ENCODE measurements around the gene USHBP1. TPM values are rescaled to one million over a fixed set of nuclear protein-coding genes. Genes with fewer than 3 reads are reported as not detected.

The USHBP1 gene
- total RNA-seq, 6 experiments from 2014 or later, result 0.81 to 3.6 (median 1.7) TPM

GRCh38 chr19:17209126-17210036 is 55.2 kb downstream of the USHBP1 start:
- intact Hi-C loops (cut with DNase I), result no loop called here
- ATAC-seq, result peak in 3 of 4 donors; percentile 7 to 29 (median 8)
- DNase-seq, result no peak
- Histone ChIP-seq H3K27ac (no peak overlapping the region), H3K9me3 (no peaks in the 10 kb centered on the region), H3K27me3 (no peaks in the 10 kb centered on the region), H3K36me3 (peaks cover 0 to 37% (median 2%) of the 10 kb centered on the region in 4 donors), H3K4me1 (peaks cover 0 to under 1% (median under 1%) of the 10 kb centered on the region in 4 donors), H3K4me3 (no peak overlapping the region)
- WGBS (ENCODE audit: insufficient coverage, low coverage, low lambda C conversion rate, missing lambda C conversion rate), result 76% methylated on average over 18 of the region's 28 CpGs
- TF ChIP-seq CTCF (IDR thresholded peaks at IDR 0.05) (no peak), POLR2A (IDR thresholded peaks at IDR 0.05) (no peak)

GRCh38 chr19:17206736-17207581 is 57.6 kb downstream of the USHBP1 start:
- no peak for TF ChIP-seq POLR2A (IDR thresholded peaks at IDR 0.05)
- no peak for TF ChIP-seq CTCF (IDR thresholded peaks at IDR 0.05)
- no peaks in the 10 kb centered on the region for H3K9me3 ChIP-seq
- no peak overlapping the region for H3K27ac ChIP-seq
- H3K27me3 ChIP-seq, result no peaks in the 10 kb centered on the region
- no peaks in the 10 kb centered on the region for H3K4me1 ChIP-seq
- H3K4me3 ChIP-seq, result no peak overlapping the region
- 83% methylated on average over 4 of the region's 25 CpGs for WGBS (ENCODE audit: insufficient coverage, low coverage, low lambda C conversion rate, missing lambda C conversion rate)
- DNase-seq (no peak), ATAC-seq (no peak)
- peaks cover 0 to 37% (median 3%) of the 10 kb centered on the region in 4 donors for H3K36me3 ChIP-seq
- intact Hi-C loops (cut with DNase I), result no loop called here

- DNase-seq (peak in 2 of 3 donors; percentile 73 to 75), ATAC-seq (peak; percentile 63 to 83 (median 76))
- no peak overlapping the region for H3K27ac ChIP-seq
- H3K27me3 ChIP-seq, result no peaks in the 10 kb centered on the region
- H3K36me3 ChIP-seq, result peaks cover 0 to 44% (median 7%) of the 10 kb centered on the region in 4 donors
- TF ChIP-seq POLR2A (IDR thresholded peaks at IDR 0.05) (no peak), CTCF (IDR thresholded peaks at IDR 0.05) (peak; percentile 58 to 79 (median 66))
- no peak overlapping the region for H3K4me3 ChIP-seq
- no CpG with 5 or more reads among the region's 27 CpGs for WGBS (ENCODE audit: insufficient coverage, low coverage, low lambda C conversion rate, missing lambda C conversion rate)
- no peaks in the 10 kb centered on the region for H3K9me3 ChIP-seq
- peaks cover 0 to 8% (median 4%) of the 10 kb centered on the region in 4 donors for H3K4me1 ChIP-seq
- intact Hi-C loops (cut with DNase I), result no loop called here
Observed at GRCh38 chr19:17205237-17206140, 59.1 kb downstream of the USHBP1 start.

GRCh38 chr19:17202713-17203112 is 61.8 kb downstream of the USHBP1 start:
- peaks cover 0 to 53% (median 9%) of the 10 kb centered on the region in 4 donors for H3K36me3 ChIP-seq
- no peak for ATAC-seq
- intact Hi-C loops (cut with DNase I), result no loop called here

More at GRCh38 chr19:17202713-17203112, 61.8 kb downstream of the USHBP1 start:
- TF ChIP-seq CTCF (IDR thresholded peaks at IDR 0.05) (no peak), POLR2A (IDR thresholded peaks at IDR 0.05) (no peak)
- Histone ChIP-seq H3K4me1 (peaks cover 0 to 14% (median 7%) of the 10 kb centered on the region in 4 donors), H3K27ac (no peak overlapping the region), H3K9me3 (no peaks in the 10 kb centered on the region), H3K4me3 (no peak overlapping the region), H3K27me3 (no peaks in the 10 kb centered on the region)
- DNase-seq, result no peak
- 91% methylated on average over 8 of the region's 17 CpGs for WGBS (ENCODE audit: insufficient coverage, low coverage, low lambda C conversion rate, missing lambda C conversion rate)

Data from right lobe of liver (tissue), 6 donors.